Activated B cell treated with CpG ODN at 0.5 μM for 24 hours (primary cell): ENCODE results near the gene DCHS2. TPM values are rescaled to one million over a fixed set of nuclear protein-coding genes. Genes with fewer than 3 reads are reported as not detected.

Experiments used
- ATAC-seq: fragments of 200-7000 bp; cut with Tn5 transposase; one replicate; pipeline ENCODE4 v1.10.0; 2021; ENCODE audit warnings: low read depth, mild to moderate bottlenecking, moderate library complexity
- CTCF ChIA-PET: fragments of 350-600 bp; sonication (Branson Sonifier 250); formaldehyde crosslinking; loops from one replicate; lab custom pipeline; 2021; ENCODE audit warnings: antibody characterized with exemption; lab: Charles Lee
- POLR2A ChIA-PET: fragments of 350-600 bp; sonication (Branson Sonifier 250); formaldehyde crosslinking; loops from one replicate; lab custom pipeline; 2021; ENCODE audit warnings: antibody characterized with exemption; lab: Charles Lee
- DNase-seq: peaks from one replicate; pipeline ENCODE4 v3.0.0; 2022
- H3K27ac Mint-ChIP-seq: one replicate; pipeline ENCODE4 v1.8.0; 2020; ENCODE audit warnings: mixed read lengths
- H3K27me3 Mint-ChIP-seq: one replicate; pipeline ENCODE4 v1.8.0; 2021; ENCODE audit warnings: mixed read lengths
- H3K36me3 Mint-ChIP-seq: one replicate; pipeline ENCODE4 v1.8.0; 2021; ENCODE audit warnings: low read depth, mixed read lengths
- H3K4me1 Mint-ChIP-seq: one replicate; pipeline ENCODE4 v1.8.0; 2021; ENCODE audit warnings: mixed read lengths
- H3K4me3 Mint-ChIP-seq: one replicate; pipeline ENCODE4 v1.8.0; 2020; ENCODE audit warnings: mild to moderate bottlenecking, mixed read lengths
- H3K9me3 Mint-ChIP-seq: one replicate; pipeline ENCODE4 v1.8.0; 2020; ENCODE audit warnings: mixed read lengths
- intact Hi-C: fragments of 100-400 bp; cut with micrococcal nuclease; formaldehyde crosslinking; loops from one replicate; pipeline ENCODE4 v1.15.1; 2024
- total RNA-seq: library from RNA; stranded (reverse); gene quantifications from 2 replicates; pipeline ENCODE4 v1.2.3, GENCODE V29; 2022
- TF ChIP-seq, protein P1 (sequence below): fragments of 200-600 bp; IDR thresholded peaks from one replicate; pipeline ENCODE4 v1.8.0; 2022; ENCODE audit warnings: antibody characterized with exemption, mild to moderate bottlenecking

Gene DCHS2
- total RNA-seq, 1 donor from 2014 or later, result 0.13 TPM

DNA sequence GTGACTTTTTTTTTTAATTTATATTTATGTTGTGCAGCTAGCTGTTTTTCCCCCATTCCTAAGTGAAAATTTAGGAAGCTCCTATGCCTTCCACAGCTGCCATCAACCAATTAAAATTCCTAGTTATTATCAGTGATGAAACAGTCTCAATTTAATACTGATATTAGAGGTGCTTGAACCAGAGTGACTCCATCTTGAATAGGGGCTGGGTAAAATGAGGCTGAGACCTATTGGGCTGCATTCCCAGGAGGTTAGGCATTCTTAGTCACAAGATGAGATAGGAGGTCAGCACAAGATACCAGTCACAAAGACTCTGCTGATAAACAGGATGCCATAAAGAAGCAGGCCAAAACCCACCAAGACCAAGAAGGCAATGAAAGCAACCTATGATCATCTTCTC lies 136.7 kb downstream of the DCHS2 start:
- no peak overlapping the region for H3K27ac Mint-ChIP-seq
- H3K36me3 Mint-ChIP-seq, result no peaks in the 10 kb centered on the region
- POLR2A ChIA-PET, result no interaction called here
- H3K4me1 Mint-ChIP-seq, result no peaks in the 10 kb centered on the region
- no peak overlapping the region for H3K4me3 Mint-ChIP-seq
- intact Hi-C loops, result no loop called here
- no peaks in the 10 kb centered on the region for H3K9me3 Mint-ChIP-seq
- TF ChIP-seq, protein P1, sequence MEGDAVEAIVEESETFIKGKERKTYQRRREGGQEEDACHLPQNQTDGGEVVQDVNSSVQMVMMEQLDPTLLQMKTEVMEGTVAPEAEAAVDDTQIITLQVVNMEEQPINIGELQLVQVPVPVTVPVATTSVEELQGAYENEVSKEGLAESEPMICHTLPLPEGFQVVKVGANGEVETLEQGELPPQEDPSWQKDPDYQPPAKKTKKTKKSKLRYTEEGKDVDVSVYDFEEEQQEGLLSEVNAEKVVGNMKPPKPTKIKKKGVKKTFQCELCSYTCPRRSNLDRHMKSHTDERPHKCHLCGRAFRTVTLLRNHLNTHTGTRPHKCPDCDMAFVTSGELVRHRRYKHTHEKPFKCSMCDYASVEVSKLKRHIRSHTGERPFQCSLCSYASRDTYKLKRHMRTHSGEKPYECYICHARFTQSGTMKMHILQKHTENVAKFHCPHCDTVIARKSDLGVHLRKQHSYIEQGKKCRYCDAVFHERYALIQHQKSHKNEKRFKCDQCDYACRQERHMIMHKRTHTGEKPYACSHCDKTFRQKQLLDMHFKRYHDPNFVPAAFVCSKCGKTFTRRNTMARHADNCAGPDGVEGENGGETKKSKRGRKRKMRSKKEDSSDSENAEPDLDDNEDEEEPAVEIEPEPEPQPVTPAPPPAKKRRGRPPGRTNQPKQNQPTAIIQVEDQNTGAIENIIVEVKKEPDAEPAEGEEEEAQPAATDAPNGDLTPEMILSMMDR, result no peak
- DNase-seq (no peak), ATAC-seq (no peak)
- CTCF ChIA-PET, result no interaction called here
- H3K27me3 Mint-ChIP-seq, result no peaks in the 10 kb centered on the region

GRCh38 chr4:154349829-154350228 lies 141.8 kb downstream of the DCHS2 start:
- Mint-ChIP-seq H3K27ac (no peak overlapping the region), H3K27me3 (no peaks in the 10 kb centered on the region), H3K4me3 (no peak overlapping the region), H3K4me1 (no peaks in the 10 kb centered on the region), H3K9me3 (no peaks in the 10 kb centered on the region), H3K36me3 (no peaks in the 10 kb centered on the region)
- TF ChIP-seq, protein P1, result no peak
- no peak for ATAC-seq
- ChIA-PET POLR2A (no interaction called here), CTCF (interaction anchor here (1.3 kb wide), 1 partner anchor 11 kb away, joined by 3 read pairs; no protein-coding TSS in a partner anchor)
- intact Hi-C loops, result no loop called here
- no peak for DNase-seq

- no peak for DNase-seq
- H3K4me1 Mint-ChIP-seq, result no peaks in the 10 kb centered on the region
- TF ChIP-seq, protein P1, result no peak
- H3K27ac Mint-ChIP-seq, result no peak overlapping the region
- no peaks in the 10 kb centered on the region for H3K9me3 Mint-ChIP-seq
- ChIA-PET POLR2A (no interaction called here), CTCF (no interaction called here)
- H3K27me3 Mint-ChIP-seq, result peaks cover 2% of the 10 kb centered on the region
- ATAC-seq, result no peak
- no peaks in the 10 kb centered on the region for H3K36me3 Mint-ChIP-seq
- H3K4me3 Mint-ChIP-seq, result no peak overlapping the region
- intact Hi-C loops, result no loop called here
Observed at GRCh38 chr4:154348657-154349056, 142.9 kb downstream of the DCHS2 start.

GRCh38 chr4:154345359-154345758 lies 146.2 kb downstream of the DCHS2 start:
- intact Hi-C loops, result no loop called here

GRCh38 chr4:154344686-154345085 lies 146.9 kb downstream of the DCHS2 start:
- DNase-seq, result no peak
- intact Hi-C loops, result no loop called here
- CTCF ChIA-PET, result interaction anchor here (1.0 to 1.4 kb wide), 2 partner anchors 11 to 162 kb away, joined by 3 to 5 read pairs; no protein-coding TSS in a partner anchor
- ATAC-seq, result no peak
- H3K36me3 Mint-ChIP-seq, result no peaks in the 10 kb centered on the region
- H3K4me3 Mint-ChIP-seq, result no peak overlapping the region
- H3K27ac Mint-ChIP-seq, result no peak overlapping the region
- H3K4me1 Mint-ChIP-seq, result no peaks in the 10 kb centered on the region
- POLR2A ChIA-PET, result no interaction called here
- H3K9me3 Mint-ChIP-seq, result no peaks in the 10 kb centered on the region
- TF ChIP-seq, protein P1, result no peak
- H3K27me3 Mint-ChIP-seq, result peaks cover 10% of the 10 kb centered on the region

More at GRCh38 chr4:154345359-154345758, 146.2 kb downstream of the DCHS2 start:
- Mint-ChIP-seq H3K4me1 (no peaks in the 10 kb centered on the region), H3K36me3 (no peaks in the 10 kb centered on the region), H3K27ac (no peak overlapping the region), H3K9me3 (no peaks in the 10 kb centered on the region), H3K4me3 (no peak overlapping the region), H3K27me3 (peaks cover 10% of the 10 kb centered on the region)
- POLR2A ChIA-PET, result no interaction called here
- no peak for DNase-seq
- TF ChIP-seq, protein P1, result no peak
- CTCF ChIA-PET, result interaction anchor here (1.4 kb wide), 1 partner anchor 162 kb away, joined by 5 read pairs; no protein-coding TSS in a partner anchor
- no peak for ATAC-seq
